ENCODE measurements around the gene PCDH17.

PCDH17 gene

GRCh38 chr13:57636816-57637215 is 5.3 kb downstream of the PCDH17 start:
- no peak for DNase-seq

DNA sequence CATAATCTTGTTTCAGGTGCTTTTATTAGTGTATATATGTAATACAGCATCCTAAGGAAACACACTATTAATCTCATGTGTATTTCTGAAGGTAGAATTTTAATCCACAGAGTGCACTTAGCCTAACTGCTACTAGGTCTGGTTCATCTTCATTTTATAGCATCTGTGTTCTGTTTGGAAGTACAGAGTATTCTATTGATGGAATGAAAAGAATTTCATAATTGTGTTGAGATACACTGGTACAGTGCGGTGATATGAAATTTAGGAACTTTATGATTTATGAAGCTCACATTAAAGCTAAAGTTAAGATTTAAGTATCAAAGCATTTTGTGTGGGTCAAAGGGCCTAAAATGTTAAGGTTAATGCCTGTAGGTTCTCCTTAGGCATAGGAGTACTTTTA is 6.0 kb downstream of the PCDH17 start:
- no peak for DNase-seq

DNA sequence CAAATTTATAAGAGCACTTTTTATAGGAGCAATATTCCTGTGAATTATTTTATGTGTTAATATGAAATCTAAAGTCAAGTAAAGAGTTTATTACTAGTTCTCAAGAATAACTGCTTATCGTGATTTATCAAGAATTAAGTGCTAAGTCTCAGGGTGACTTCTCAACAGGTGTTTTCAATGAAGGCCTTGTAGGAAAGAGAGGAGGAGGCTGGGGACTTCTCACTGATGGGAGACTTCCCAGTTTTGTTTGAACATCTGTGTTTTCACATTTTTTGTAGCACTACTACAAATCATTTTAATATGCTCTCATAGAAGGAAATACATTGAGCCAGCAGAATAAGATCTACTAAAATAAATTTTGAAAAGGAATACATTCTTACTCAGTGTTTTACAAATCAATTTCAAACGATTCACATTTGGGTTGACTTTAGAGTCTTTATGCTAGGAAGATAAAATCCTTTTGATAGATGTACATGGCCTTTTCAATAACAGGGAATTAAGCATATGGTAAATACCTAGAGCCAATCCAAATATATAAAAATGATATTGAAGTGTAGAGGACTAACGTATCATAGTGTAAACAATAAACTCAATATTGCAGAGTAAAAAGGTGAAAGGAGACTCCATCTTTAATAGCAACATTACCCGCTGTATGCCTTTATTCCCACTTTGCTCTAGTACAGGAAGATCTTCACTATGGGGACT is 6.8 kb downstream of the PCDH17 start:
- DNase-seq: no peak

GRCh38 chr13:57640607-57641006 is 9.1 kb downstream of the PCDH17 start:
- DNase-seq: no peak

GRCh38 chr13:57641051-57641450 is 9.5 kb downstream of the PCDH17 start:
- DNase-seq: no peak

DNA sequence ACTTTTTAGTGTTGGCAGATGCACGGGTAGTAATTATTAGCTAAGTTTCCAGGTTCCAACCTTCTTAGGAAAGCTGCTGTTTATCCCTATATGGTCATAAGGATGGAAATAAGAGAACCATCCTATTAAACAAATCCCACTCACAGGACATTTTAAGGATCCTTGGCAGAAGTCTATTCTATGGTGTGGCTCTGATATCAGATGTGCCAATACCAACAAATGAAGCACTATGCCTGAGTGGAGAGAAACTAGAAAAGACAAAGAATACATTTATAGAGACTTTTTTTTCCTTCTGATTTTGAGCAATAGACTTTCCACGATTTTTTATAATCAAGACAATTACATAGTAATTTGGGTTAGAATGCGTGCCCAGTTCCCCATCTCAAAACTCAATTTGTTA is 12.6 kb downstream of the PCDH17 start:
- no peak for DNase-seq

GRCh38 chr13:57653229-57653989 is 21.9 kb downstream of the PCDH17 start:
- DNase-seq: no peak

DNA sequence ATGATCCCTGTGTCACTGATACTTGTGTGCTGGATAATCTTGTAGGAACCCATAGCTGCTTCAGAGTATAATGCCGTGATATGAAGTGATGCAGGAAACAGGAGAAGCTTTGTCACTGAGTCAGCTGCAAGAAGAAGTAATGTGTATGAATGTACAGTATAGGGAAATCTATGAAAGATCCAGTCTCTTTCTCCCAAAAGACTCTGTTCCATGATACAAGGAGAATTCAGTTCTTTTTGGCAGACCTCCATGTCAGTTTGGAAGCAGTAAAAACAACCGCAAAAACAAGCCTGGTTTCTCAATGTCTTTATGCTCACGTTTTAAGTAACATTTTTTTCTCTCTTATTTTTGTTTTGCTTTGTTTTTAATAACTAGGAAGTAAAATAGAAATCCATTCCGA is 33.9 kb downstream of the PCDH17 start:
- DNase-seq: no peak

- no peak for DNase-seq
Measured at GRCh38 chr13:57666131-57666953, 34.8 kb downstream of the PCDH17 start.

- DNase-seq: no peak
Measured at GRCh38 chr13:57672168-57672567, 40.6 kb downstream of the PCDH17 start.

DNA sequence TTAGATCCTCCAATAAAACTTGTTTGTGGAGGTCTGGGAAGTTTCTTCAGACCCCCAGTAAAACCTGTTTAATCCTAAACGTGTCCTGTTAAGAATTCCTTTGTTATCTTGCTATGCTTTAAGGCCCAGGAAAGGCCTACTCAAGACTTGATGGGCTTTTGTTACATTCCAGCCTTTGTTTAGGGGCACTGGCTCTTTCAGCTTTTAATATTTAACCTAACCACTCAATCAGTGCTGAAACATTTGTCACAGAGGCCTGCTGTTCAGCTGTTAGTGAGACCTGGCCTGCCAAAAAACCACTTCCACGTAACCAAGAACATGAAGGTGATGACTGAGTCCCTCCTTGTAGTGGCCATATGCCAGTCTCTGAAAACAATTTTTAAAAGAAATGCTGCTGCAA is 41.7 kb downstream of the PCDH17 start:
- no peak for DNase-seq

DNA sequence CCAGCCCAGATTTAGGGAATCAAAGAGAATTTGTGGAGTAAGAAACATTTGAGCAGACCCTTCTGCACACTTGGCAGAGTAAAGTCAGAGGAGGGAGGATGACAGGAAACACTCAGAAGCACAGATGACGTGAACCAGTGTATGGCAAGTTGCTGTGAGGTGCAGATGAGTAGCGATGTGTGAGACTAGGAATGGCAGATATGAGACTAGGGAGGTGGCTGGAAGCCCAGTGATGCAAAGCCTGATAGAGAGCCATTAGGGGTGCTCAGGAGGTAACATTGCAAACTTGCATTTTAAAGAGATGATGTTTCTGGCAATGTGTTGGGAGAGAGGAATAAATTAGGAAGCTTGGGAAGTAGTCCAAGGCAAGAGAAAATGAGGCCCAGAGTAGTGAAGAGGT is 44.0 kb downstream of the PCDH17 start:
- DNase-seq: no peak

DNA sequence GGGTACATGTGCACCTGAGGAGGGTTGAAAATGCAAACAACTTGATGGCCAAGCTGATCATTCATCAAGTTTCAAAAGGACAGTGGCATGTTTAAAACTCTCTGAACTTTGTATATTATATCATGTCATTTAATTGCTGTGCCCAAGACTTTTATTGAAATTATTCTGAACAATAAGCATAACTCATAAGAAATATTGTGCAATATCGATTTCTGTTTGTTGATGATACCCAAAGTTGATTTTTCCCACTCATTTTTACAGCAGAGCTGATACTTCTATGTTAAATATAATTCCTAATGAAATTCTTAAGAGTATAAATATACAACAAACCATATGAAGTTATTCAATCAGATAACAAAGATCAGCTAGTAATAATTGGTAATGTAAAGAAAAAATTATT is 49.1 kb downstream of the PCDH17 start:
- no peak for DNase-seq

GRCh38 chr13:57682128-57682716 is 50.7 kb downstream of the PCDH17 start:
- no peak for DNase-seq

DNA sequence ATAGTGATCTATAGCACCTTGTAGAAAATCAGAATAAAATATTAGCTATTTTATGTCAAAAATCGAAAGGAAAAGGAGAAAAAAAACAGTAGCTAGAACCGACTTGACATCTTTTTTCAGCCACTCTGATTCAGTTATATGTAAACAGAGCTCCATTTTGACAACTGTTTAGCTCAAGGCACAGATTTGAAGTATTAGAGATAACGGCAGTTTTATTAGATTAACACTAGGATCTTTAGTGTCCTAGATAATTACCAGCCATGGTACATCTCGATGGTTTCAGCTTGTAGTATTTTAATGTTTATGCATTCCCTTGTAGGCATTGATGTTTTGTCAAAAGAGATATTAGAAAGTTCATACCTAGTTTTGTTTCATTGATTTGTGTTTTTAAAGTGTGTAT is 67.3 kb downstream of the PCDH17 start:
- DNase-seq: no peak

- no peak for DNase-seq
Measured at GRCh38 chr13:57704031-57704430, 72.5 kb downstream of the PCDH17 start.

GRCh38 chr13:57716295-57716694 is 84.8 kb downstream of the PCDH17 start:
- no peak for DNase-seq

DNA sequence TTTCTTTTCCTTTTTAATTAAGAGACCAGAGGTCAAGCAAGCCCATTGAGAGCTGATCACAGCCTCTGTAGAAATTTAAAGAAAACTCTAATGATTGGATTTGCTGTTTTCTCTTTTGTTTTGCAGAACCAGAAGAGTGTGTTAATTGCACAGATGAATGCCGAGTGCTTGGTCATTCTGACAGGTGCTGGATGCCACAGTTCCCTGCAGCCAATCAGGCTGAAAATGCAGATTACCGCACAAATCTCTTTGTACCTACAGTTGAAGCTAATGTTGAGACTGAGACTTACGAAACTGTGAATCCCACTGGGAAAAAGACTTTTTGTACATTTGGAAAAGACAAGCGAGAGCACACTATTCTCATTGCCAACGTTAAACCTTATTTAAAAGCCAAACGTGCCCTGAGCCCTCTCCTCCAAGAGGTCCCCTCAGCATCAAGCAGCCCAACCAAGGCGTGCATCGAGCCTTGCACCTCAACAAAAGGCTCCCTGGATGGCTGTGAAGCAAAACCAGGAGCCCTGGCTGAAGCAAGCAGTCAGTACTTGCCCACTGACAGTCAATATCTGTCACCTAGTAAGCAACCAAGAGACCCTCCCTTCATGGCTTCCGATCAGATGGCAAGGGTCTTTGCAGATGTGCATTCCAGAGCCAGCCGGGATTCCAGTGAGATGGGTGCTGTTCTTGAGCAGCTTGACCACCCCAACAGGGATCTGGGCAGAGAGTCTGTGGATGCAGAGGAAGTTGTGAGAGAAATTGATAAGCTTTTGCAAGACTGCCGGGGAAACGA is 93.1 kb downstream of the PCDH17 start:
- DNase-seq: no peak

GRCh38 chr13:57725480-57725879 is 93.9 kb downstream of the PCDH17 start:
- DNase-seq: no peak

DNA sequence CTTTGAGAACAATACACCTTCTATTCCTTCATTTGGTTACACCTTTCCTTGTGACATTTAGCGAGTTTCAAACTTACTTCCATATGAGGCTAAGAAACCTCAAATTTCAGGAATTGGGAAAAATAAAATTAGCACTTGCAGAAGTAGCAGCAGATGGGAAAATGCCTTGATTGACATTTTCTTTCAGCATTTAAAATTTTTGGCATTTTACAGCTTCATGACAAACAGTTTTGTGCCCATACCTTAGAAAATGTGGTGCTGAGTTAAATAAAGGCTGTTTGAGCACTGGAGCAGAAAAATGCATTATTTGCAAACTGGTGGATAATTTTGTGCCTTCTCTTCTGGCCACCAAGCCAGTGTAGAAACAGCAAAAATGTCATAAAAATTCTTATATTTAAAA is 95.4 kb downstream of the PCDH17 start:
- DNase-seq: no peak

DNA sequence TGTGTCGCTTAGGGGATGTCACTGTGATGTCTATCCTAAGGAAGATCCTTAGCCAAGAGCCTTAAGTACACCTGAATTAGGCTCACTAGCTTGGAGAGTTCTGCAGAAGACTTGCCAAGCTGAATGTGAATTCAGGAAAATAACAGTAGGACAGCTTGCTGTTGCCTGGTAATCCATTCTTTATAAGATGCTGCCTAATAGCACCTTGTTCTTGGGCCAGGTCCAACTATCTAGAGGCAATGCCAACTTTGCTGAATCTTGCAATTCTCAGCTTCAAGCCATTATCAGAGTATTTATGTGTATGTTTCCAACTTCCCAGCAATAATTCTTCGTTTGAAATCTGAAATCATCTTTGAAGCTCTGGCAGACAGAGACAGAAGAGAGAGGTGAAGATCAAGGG is 102.8 kb downstream of the PCDH17 start:
- DNase-seq: no peak

DNA sequence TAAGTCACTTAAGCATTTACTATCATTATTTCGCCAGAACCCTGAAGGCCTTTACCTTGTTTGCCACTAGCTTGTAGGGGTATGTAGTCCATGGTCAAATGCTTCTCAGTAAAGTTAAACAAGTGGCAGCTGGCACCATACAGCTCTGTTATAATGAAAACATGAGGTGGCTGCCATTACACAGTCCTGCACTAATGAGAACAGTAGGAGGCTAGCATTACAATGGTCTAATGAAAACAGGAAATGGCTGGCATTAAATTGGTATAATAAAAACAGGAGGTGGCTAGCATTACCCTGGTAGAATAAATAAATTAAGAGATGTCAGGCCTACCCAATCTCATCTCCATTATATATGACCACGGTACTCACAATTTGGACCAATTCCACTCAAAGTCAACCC is 107.5 kb downstream of the PCDH17 start:
- DNase-seq: no peak

Measured in T-helper 2 cell (primary cell).